Suppressor macrophage treated with lipopolysaccharide for 4 hours (primary cell): ENCODE measurements around the gene ESPNL.
"Not testable (repeated sequence)": the region's sequence is repeated elsewhere in the genome, so short reads cannot be mapped to it uniquely, and the experiment has no call there.

ENCODE experiments used
- DNase-seq: peaks from one replicate; pipeline ENCODE4 v3.0.0-alpha.2; 2020

The ESPNL gene

GRCh38 chr2:238100821-238101771 is 956 bp downstream of the ESPNL start:
- no peak for DNase-seq

GRCh38 chr2:238101891-238102841 is 2.0 kb downstream of the ESPNL start:
- DNase-seq: no peak

GRCh38 chr2:238102865-238103264 is 2.7 kb downstream of the ESPNL start:
- no peak for DNase-seq

GRCh38 chr2:238103465-238104225 is 3.5 kb downstream of the ESPNL start:
- no peak for DNase-seq

GRCh38 chr2:238104226-238104690 is 4.1 kb downstream of the ESPNL start:
- DNase-seq: no peak

- DNase-seq: no peak
Measured at GRCh38 chr2:238104691-238105371, 4.7 kb downstream of the ESPNL start.

GRCh38 chr2:238105506-238106338 is 5.6 kb downstream of the ESPNL start:
- no peak for DNase-seq

GRCh38 chr2:238106339-238106697 is 6.2 kb downstream of the ESPNL start:
- DNase-seq: no peak

- peak; percentile 17 for DNase-seq
Measured at GRCh38 chr2:238106698-238107524, 6.8 kb downstream of the ESPNL start.

GRCh38 chr2:238107525-238108422 is 7.6 kb downstream of the ESPNL start:
- DNase-seq: peak; percentile 30

GRCh38 chr2:238108423-238109183 is 8.5 kb downstream of the ESPNL start:
- no peak for DNase-seq

GRCh38 chr2:238113611-238114010 is 13.5 kb downstream of the ESPNL start:
- no peak for DNase-seq

- DNase-seq: no peak
Measured at GRCh38 chr2:238114331-238114841, 14.2 kb downstream of the ESPNL start.

- DNase-seq: no peak
Measured at GRCh38 chr2:238114851-238115660, 14.9 kb downstream of the ESPNL start.

- not testable (repeated sequence) for DNase-seq
Measured at GRCh38 chr2:238115709-238116108, 15.6 kb downstream of the ESPNL start.

GRCh38 chr2:238116298-238117198 is 16.4 kb downstream of the ESPNL start:
- no peak for DNase-seq
